Measurements from ENCODE around the gene ADCY4.

ADCY4 gene

GRCh38 chr14:24271834-24272263 is 63.0 kb downstream of the ADCY4 start:
- no peak for DNase-seq

- peak; percentile 82 for DNase-seq
Observed at GRCh38 chr14:24271134-24271833, 63.6 kb downstream of the ADCY4 start, which contains the start of gene RABGGTA. Gene RABGGTA, minus strand, starts transcription at chr14:24271597. Its CDS starts 482 bp downstream, at chr14:24271115.

- DNase-seq, result no peak
Observed at GRCh38 chr14:24270537-24271133, 64.2 kb downstream of the ADCY4 start.

GRCh38 chr14:24269910-24270536 is 64.8 kb downstream of the ADCY4 start:
- no peak for DNase-seq

GRCh38 chr14:24269368-24269767 is 65.5 kb downstream of the ADCY4 start:
- no peak for DNase-seq

Measured in EL (cell line).